Tibial nerve (tissue), 4 donors: Measurements from ENCODE around the gene SHMT1.
"Not testable (repeated sequence)": the region's sequence is repeated elsewhere in the genome, so short reads cannot be mapped to it uniquely, and the experiment has no call there.

Experiments
- EP300 ChIP-seq, 2 donors: sonication (generic); formaldehyde crosslinking; IDR thresholded peaks; one replicate each; pipeline ENCODE4 v1.6.1; 2017; ENCODE audit warnings: antibody characterized with exemption in 2 of 2, mild to moderate bottlenecking in 1 of 2
- TF ChIP-seq, protein P1 (sequence below), 5 experiments: fragments of 200-600 bp in 3 of 5; fragments of 450-650 bp in 2 of 5; sonication (generic) in 3 of 5; IDR thresholded peaks; one replicate each; pipeline ENCODE4 v1.5.1; 2016 to 2019; ENCODE audit warnings: antibody characterized with exemption in 5 of 5, mild to moderate bottlenecking in 3 of 5, moderate library complexity in 2 of 5

DNA sequence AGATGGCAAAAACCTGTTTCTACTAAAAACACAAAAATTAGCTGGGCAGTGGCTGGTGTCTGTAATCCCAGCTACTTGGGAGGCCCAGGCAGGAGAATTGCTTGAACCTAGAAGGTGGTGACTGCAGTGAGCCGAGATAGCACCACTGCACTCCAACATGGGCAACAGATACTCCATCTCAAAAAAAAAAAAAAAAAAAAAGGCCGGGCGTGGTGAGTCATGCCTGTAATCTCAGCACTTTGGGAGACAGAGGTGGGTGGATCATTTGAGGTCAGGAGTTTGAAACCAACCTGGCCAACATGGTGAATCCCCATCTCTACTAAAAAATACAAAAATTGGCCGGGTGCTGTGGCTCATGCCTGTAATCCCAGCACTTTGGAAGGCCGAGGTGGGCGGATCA is 9.8 kb upstream of the SHMT1 start:
- TF ChIP-seq, protein P1, sequence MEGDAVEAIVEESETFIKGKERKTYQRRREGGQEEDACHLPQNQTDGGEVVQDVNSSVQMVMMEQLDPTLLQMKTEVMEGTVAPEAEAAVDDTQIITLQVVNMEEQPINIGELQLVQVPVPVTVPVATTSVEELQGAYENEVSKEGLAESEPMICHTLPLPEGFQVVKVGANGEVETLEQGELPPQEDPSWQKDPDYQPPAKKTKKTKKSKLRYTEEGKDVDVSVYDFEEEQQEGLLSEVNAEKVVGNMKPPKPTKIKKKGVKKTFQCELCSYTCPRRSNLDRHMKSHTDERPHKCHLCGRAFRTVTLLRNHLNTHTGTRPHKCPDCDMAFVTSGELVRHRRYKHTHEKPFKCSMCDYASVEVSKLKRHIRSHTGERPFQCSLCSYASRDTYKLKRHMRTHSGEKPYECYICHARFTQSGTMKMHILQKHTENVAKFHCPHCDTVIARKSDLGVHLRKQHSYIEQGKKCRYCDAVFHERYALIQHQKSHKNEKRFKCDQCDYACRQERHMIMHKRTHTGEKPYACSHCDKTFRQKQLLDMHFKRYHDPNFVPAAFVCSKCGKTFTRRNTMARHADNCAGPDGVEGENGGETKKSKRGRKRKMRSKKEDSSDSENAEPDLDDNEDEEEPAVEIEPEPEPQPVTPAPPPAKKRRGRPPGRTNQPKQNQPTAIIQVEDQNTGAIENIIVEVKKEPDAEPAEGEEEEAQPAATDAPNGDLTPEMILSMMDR (IDR thresholded peaks at IDR 0.05): not testable (repeated sequence)
- not testable (repeated sequence) for TF ChIP-seq EP300 (IDR thresholded peaks at IDR 0.05)
